HG03045 (cell line): ENCODE results near the gene TEX28.
A peak's percentile ranks its signal among the peaks of the same experiment; 100 is the strongest.
"Not testable (repeated sequence)": the region's sequence is repeated elsewhere in the genome, so short reads cannot be mapped to it uniquely, and the experiment has no call there.

ENCODE experiments used
- ATAC-seq: cut with Tn5 transposase; IDR thresholded peaks from one replicate; pipeline ENCODE4 v1.9.1; 2021; ENCODE audit warnings: mild to moderate bottlenecking, moderate library complexity; ENCODE audit not compliant: unreplicated experiment

TEX28 gene, protein sequence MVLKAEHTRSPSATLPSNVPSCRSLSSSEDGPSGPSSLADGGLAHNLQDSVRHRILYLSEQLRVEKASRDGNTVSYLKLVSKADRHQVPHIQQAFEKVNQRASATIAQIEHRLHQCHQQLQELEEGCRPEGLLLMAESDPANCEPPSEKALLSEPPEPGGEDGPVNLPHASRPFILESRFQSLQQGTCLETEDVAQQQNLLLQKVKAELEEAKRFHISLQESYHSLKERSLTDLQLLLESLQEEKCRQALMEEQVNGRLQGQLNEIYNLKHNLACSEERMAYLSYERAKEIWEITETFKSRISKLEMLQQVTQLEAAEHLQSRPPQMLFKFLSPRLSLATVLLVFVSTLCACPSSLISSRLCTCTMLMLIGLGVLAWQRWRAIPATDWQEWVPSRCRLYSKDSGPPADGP

GRCh38 chrX:154294791-154295574 lies at the start of gene TEX28:
Gene TEX28 (minus strand): TSS chrX:154295124. CDS start chrX:154292117, 3,007 bp downstream.
- no peak for ATAC-seq

DNA sequence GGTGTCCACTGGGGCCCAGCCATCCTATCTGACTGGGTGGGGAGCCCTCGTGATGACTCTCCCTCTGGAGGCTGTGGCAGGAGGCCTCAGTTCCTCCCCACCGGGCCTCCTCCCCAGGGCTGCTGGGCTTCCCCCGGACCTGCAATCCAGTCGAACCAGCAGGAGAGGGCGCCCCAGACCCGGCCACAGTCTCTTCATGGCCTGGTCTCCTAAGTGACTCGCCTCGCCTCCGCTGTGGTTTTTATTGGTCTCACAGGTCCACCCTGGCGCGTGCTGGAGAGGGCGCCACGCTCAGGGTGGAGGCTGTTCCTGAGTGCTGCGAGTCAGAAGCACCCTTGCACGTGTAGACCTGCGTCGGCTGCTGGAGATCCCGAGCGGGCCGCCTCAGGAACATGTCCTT lies 48.7 kb upstream of the TEX28 start:
- ATAC-seq = not testable (repeated sequence)

DNA sequence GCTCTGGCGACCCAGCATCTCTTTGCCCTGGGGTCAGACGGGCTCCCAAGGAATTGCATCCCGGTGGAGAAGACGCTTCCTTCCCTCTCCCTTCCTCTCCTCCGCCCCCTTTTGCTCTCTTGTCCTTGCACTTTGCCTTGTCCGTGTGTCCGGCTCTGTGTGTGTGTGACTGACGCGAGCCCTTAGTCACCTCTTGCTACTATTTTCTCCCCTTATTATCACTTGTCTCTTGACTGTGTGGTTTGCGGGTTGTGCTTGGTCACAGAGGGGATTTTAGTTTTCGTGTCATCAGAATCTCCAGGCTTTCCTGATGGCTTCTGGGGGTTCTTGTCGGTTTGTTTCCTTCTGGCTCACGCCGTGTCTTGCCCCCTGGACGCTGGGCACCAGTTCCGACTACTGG lies 48.1 kb upstream of the TEX28 start:
- peak; percentile 13 for ATAC-seq

DNA sequence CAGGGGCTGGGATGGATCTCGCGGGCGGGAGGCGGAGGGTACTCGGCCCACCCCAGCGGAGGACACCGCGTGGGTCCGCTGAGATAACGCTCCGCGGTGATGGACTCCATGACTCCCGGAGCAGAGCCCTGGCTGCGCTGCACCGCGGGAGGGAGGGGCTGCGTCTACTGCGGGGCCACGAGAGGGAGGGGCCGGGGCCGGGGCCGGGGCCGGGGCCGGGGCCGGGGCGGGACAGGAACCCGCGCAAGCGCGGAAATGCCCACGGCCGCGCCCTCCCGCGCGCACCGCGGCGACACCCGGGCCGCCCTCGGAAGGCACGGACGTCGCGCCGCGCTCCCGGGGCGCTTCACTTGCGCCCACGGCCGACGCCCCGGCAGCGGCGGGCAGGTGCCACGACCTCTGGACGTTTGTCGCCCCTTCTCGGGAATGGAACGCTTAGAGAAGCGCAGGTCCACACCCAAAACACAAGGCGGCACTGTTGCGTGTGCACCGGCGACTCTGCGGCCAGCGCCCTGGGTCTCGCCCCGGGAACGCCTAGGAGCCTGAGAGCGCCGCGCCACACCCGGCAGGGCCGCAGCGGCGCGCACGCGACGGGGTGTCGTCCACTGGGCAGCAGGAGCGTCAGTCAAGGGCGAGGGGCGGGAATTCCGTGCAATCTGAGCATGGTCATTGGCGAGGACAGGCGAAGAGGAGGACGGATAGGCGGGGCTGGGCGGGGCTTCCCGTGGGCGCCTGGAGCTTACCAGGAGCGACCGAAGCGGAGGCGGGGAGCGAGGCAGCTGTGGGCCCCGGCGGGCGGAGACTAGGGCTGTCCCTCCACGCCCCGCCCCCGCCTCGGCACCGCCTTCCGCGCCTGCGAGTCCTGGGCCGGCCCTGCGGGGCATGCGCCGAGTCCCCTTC lies 46.7 kb upstream of the TEX28 start:
- ATAC-seq = peak; percentile 64

DNA sequence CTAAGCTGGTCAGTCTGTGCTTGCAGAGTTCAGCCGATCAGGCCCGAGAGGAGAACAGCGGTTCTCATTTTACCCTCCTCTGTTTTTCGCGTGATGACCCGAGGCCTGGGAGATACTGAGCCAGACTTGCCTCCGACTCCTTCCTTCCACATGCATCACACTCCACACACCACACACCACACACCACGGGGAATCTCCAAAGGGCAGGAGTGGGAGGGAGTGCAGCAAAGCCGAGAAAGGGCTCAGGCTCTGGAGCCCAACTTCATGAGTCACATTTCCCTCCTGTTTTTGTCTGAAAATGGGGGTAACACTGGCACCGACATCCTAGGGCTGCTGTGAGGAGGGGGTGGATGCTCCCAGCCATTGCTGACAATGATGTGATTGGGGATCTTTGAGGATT lies 39.6 kb upstream of the TEX28 start:
- no peak for ATAC-seq

- no peak for ATAC-seq
These were observed 38.9 kb upstream of the TEX28 start for GRCh38 chrX:154333837-154334271.

DNA sequence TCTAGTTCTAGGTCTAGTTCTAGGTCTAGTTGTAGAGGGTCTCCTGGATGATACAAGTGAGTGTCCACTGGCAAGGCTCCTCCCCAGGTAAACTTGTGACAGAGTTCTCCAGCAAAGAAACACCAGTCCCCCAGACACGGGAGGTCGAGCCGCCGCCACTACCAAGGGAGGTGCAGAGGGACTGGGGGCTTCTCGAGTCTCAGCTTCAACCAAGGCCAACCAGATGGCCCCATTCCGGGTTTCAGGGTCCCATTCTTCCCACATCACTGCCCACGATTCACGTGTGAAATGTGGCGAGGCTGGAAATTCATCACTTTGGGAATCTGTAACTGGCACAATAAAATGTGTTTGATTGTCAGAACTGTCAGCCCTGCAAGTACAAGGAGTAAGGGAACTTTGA lies 38.2 kb upstream of the TEX28 start:
- ATAC-seq = no peak

GRCh38 chrX:154332561-154332960 lies 37.6 kb upstream of the TEX28 start:
- no peak for ATAC-seq

- ATAC-seq = no peak
These were observed 34.4 kb upstream of the TEX28 start for GRCh38 chrX:154329294-154329693.

- no peak for ATAC-seq
These were observed 33.7 kb upstream of the TEX28 start for GRCh38 chrX:154328646-154329045.

DNA sequence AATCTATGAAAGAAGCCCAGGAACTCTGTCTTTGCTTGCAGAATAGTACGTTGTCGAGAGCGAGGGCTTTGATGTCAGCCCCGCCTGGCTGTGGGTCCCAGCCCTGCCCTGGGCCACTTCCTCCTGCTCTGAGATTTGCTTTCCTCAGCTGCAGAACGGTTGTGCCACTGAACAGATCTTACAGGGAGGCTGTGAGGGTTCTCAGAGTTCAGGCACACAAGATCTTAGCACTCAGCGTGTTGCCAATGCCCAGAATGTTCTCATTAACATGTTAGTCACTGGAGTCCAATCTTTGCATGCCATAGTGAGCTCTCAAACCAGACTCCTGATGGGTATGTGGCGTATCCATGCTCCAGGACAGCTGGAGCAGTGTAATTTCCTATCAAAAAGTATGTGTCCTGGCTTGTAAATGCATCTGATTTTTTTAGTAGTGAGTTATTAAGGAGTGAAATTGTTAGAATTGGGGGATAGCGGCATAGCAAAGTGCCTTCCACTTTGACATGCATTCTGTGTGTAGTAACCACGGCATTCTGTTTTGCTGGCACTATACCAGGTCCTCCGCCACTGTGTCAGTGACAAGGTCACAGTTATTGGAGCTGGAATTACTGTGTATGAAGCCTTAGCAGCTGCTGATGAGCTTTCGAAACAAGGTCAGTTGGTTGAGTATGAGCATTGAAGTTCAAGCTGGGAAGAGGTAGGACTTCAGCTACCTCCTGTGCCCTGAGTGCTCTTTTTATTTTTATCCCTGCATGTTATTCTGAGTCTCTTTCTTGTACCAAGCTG lies 32.3 kb upstream of the TEX28 start:
- ATAC-seq = no peak

DNA sequence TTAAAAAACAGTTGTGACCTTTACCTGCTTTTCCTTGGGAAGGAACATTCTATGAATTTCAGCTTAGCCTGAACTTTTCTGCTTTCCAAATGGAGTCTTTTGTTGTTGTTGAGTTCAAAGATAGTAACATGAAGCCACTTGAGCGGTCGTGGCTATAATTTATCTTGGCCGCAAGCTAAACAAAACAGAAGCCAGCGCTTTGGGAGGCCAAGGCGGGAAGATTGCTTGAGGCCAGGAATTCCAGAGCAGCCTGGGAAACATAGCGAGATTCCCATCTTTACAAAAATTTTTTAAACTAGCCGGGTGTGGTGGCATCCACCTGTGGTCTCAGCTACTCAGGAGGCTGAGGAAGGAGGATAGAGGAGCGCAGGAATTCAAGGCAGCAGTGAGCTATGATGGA lies 30.6 kb upstream of the TEX28 start:
- no peak for ATAC-seq

GRCh38 chrX:154323537-154323936 lies 28.6 kb upstream of the TEX28 start:
- ATAC-seq = no peak

GRCh38 chrX:154322890-154323289 lies 28.0 kb upstream of the TEX28 start:
- ATAC-seq = no peak

DNA sequence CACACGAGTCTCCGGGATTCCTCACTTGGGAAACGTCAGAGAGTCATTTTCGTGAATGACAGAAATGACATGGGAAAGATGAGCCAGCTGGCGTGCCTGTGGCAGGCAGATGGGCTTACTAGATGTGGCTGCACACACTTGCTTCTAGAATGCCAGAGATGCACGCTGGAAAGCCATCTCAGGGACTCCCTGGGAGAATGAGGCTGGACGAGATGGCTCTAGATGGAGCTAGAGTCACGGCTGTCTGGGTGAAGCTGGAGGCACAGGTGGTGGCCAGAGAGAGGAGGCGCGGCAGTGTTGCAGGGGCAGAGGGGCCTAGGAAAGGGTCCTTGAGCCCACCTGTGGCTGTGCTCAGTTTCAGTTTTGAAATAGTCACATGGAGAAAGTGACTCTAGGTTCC lies 26.7 kb upstream of the TEX28 start:
- ATAC-seq = no peak

- no peak for ATAC-seq
These were observed 26.2 kb upstream of the TEX28 start for GRCh38 chrX:154321152-154321551.

GRCh38 chrX:154320406-154320805 lies 25.5 kb upstream of the TEX28 start:
- no peak for ATAC-seq

DNA sequence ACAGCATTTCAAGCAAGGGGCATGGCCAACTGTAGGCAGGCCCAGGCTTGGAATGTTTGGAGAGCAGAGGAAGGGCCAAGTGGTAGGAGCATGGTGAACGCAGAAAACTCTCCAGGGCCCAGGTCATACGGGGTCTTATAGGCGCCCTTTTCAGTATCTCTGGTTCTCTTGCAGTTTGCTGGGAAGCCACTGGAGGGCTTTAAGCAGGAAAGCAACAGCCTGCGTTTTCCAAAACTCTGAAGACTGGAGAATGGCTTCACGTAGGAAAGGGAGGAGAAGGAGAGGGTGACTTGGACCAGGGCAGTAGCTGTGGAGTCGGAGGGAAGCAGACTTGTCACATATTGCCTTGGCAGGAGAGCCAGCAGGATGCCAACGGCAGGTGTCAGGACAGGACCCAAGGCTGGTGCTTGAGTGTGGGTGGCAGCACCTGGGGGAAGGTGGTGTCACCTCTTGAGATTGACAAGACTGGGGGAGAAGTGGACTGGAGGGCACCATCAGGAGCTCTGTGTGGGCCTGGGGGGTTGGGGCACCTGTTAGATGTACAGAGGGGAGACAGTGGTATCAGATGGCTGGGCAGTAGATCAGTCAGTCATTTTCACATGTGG lies 22.6 kb upstream of the TEX28 start:
- no peak for ATAC-seq

- no peak for ATAC-seq
These were observed 20.5 kb upstream of the TEX28 start for GRCh38 chrX:154315416-154315815.

DNA sequence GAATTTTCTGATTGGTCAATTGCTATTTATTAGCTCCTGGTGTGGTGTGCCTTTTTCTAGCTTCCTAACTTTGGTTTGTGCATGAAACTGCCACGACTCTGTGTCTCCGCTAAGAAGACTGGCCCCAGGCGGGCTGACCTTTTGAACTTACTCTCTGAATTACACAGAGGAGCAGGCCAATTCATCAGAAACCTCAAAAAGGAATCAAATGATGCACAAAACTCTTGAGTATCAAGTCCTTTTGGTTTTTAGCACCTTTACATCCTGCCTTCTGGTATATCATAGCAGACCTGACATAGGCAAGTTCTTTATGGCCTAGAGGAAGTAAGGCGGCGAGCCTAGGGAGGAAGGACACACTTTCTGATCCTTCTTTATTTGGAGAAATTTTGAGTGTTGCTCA lies 18.2 kb upstream of the TEX28 start:
- ATAC-seq = no peak
